ENCODE data around the gene FIG4.

Gene FIG4

DNA sequence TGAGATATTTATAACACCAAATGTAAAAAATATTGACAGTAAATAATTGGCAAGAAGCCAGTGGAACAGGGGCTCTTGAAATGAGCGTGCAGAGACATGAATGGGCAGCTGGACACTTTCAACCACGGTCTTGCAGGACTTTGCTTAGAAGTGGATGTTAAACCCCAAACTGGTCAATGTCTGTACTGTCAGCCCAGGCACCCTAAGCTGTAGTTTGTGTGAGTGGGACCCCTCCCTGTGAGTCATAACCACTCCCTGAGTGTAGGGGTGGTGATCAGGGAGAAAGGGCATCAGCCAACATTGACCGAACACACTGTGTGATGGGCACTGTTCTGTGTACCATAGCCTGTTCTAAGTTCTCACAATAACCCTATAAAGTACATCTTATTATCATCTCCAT, 108.6 kb downstream of the FIG4 start:
- Histone ChIP-seq H3K4me3 (ENCODE audit: low read depth in 1 of 2, low read length in 2 of 2) (no peak overlapping the region), H3K36me3 (ENCODE audit: control insufficient read depth in 1 of 2, insufficient read depth in 2 of 2, low read length in 2 of 2) (peaks cover 8 to 21% of the 10 kb centered on the region in 2 donors), H3K27ac (ENCODE audit: low read length) (no peak overlapping the region), H3K4me1 (ENCODE audit: control insufficient read depth in 1 of 2, insufficient read depth in 2 of 2, low read length in 2 of 2) (no peaks in the 10 kb centered on the region), H3K27me3 (ENCODE audit: low read depth, low read length) (no peaks in the 10 kb centered on the region), H3K9me3 (ENCODE audit: control insufficient read depth in 1 of 2, low read length in 2 of 2) (no peaks in the 10 kb centered on the region)

DNA sequence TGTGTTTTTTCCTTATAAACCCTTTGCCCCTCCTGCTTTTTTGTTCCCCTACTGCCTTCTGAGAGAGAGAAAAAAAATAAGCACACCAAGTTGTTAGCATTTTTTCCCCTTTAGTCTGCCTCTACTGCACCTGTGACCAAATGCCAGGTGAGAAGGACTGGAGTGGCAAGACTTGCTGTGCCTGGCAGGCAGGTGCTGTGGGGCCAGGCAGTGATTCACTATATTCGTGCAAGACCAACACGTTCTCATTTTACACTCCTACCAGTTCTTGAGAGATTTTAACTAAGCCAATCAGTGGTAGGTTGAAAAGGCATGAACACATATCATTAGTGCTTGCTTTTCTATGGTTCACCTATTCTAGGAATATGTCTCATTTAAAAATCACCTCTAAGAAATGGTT, 109.7 kb downstream of the FIG4 start:
- H3K36me3 ChIP-seq (ENCODE audit: control insufficient read depth in 1 of 2, insufficient read depth in 2 of 2, low read length in 2 of 2): peaks cover 8 to 23% of the 10 kb centered on the region in 2 donors
- no peak overlapping the region for H3K4me3 ChIP-seq (ENCODE audit: low read depth in 1 of 2, low read length in 2 of 2)
- no peaks in the 10 kb centered on the region for H3K9me3 ChIP-seq (ENCODE audit: control insufficient read depth in 1 of 2, low read length in 2 of 2)
- no peaks in the 10 kb centered on the region for H3K4me1 ChIP-seq (ENCODE audit: control insufficient read depth in 1 of 2, insufficient read depth in 2 of 2, low read length in 2 of 2)
- no peak overlapping the region for H3K27ac ChIP-seq (ENCODE audit: low read length)
- H3K27me3 ChIP-seq (ENCODE audit: low read depth, low read length): no peaks in the 10 kb centered on the region

DNA sequence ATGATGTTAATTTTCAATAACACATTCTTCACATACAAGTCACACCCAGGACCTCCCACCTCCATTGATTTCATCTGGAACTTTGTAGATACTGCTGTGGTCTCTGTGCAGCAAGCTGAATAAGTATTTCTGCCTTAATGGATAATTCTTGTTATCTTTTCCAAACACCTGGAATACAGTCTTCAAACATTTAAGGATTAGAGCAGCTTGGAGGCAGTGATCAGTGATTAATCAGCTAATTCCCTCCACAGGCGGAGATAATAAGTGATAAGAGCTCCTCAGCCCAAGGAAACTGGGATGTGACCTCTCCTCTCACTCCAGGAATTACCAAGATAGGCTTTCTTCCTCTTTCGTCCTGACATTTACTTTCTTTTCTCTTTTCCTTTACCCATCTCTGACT, 110.7 kb downstream of the FIG4 start:
- H3K36me3 ChIP-seq (ENCODE audit: control insufficient read depth in 1 of 2, insufficient read depth in 2 of 2, low read length in 2 of 2): peaks cover 8 to 21% of the 10 kb centered on the region in 2 donors
- H3K4me1 ChIP-seq (ENCODE audit: control insufficient read depth in 1 of 2, insufficient read depth in 2 of 2, low read length in 2 of 2): no peaks in the 10 kb centered on the region
- no peak overlapping the region for H3K27ac ChIP-seq (ENCODE audit: low read length)
- H3K9me3 ChIP-seq (ENCODE audit: control insufficient read depth in 1 of 2, low read length in 2 of 2): no peaks in the 10 kb centered on the region
- H3K27me3 ChIP-seq (ENCODE audit: low read depth, low read length): no peaks in the 10 kb centered on the region
- no peak overlapping the region for H3K4me3 ChIP-seq (ENCODE audit: low read depth in 1 of 2, low read length in 2 of 2)

DNA sequence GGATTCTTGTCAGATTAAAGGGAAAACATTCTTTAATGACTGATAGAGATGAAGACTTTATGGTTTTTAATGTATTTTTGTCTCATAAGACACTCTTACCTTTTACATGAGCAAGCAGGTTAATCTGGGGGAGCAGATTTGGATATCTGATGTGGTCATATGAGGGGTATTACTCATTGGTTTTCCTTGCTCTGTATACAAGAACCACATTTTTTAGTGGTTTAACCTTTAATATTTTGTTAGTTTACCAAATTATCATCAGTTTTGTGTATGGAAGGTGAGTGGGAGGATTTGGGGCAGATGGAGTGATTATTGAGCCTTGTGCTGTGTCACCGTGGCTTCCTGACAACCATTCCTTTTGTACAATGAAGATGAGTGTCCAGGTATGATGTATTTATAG, 112.9 kb downstream of the FIG4 start:
- H3K27ac ChIP-seq (ENCODE audit: low read length): no peak overlapping the region
- no peaks in the 10 kb centered on the region for H3K9me3 ChIP-seq (ENCODE audit: control insufficient read depth in 1 of 2, low read length in 2 of 2)
- H3K36me3 ChIP-seq (ENCODE audit: control insufficient read depth in 1 of 2, insufficient read depth in 2 of 2, low read length in 2 of 2): peaks cover 8 to 21% of the 10 kb centered on the region in 2 donors
- H3K27me3 ChIP-seq (ENCODE audit: low read depth, low read length): no peaks in the 10 kb centered on the region
- H3K4me3 ChIP-seq (ENCODE audit: low read depth in 1 of 2, low read length in 2 of 2): no peak overlapping the region
- H3K4me1 ChIP-seq (ENCODE audit: control insufficient read depth in 1 of 2, insufficient read depth in 2 of 2, low read length in 2 of 2): no peaks in the 10 kb centered on the region

DNA sequence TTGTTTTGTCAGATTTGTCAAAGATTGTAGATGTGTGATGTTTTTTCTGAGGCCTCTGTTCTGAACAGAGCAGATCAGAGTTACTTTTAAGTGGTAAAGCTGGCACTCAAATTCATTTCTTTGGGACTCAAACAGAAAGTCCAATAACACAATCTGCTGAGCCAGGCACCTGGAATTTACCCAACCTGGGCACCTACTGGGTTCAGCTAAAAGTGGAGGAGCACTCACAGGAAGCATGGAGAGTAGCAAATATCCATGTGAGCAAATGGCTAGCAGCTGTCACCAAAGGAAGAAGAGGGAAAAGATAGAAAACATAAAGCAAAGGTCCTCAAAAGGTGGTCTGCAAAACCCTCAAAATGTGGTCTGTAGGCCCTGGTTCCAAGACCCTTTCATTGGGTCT, 116.8 kb downstream of the FIG4 start:
- Histone ChIP-seq H3K36me3 (ENCODE audit: control insufficient read depth in 1 of 2, insufficient read depth in 2 of 2, low read length in 2 of 2) (peaks cover 0 to 7% of the 10 kb centered on the region in 2 donors), H3K9me3 (ENCODE audit: control insufficient read depth in 1 of 2, low read length in 2 of 2) (no peaks in the 10 kb centered on the region), H3K27ac (ENCODE audit: low read length) (no peak overlapping the region), H3K27me3 (ENCODE audit: low read depth, low read length) (no peaks in the 10 kb centered on the region), H3K4me1 (ENCODE audit: control insufficient read depth in 1 of 2, insufficient read depth in 2 of 2, low read length in 2 of 2) (no peaks in the 10 kb centered on the region), H3K4me3 (ENCODE audit: low read depth in 1 of 2, low read length in 2 of 2) (no peak overlapping the region)

DNA sequence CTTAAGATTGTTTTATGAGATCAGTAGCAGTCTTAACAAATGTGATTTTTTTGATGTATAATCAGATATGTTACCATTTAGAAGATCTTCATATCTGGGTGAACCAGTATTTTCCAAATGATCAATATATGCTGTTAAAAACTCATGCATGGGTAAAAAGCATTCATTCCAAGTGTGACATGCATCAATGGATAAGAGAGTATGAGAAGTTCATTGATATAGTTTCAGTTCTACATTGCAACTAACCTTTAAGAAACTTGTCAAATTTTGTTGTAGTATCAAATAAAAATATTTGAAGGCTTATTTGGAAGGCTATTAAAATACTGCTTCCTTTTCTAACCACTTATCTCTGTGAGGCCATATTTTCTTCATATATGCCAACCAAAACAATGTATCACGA, 117.7 kb downstream of the FIG4 start:
- H3K4me3 ChIP-seq (ENCODE audit: low read depth in 1 of 2, low read length in 2 of 2): no peak overlapping the region
- H3K27ac ChIP-seq (ENCODE audit: low read length): no peak overlapping the region
- H3K4me1 ChIP-seq (ENCODE audit: control insufficient read depth in 1 of 2, insufficient read depth in 2 of 2, low read length in 2 of 2): no peaks in the 10 kb centered on the region
- H3K9me3 ChIP-seq (ENCODE audit: control insufficient read depth in 1 of 2, low read length in 2 of 2): no peaks in the 10 kb centered on the region
- H3K36me3 ChIP-seq (ENCODE audit: control insufficient read depth in 1 of 2, insufficient read depth in 2 of 2, low read length in 2 of 2): peaks cover 0 to 7% of the 10 kb centered on the region in 2 donors
- no peaks in the 10 kb centered on the region for H3K27me3 ChIP-seq (ENCODE audit: low read depth, low read length)

DNA sequence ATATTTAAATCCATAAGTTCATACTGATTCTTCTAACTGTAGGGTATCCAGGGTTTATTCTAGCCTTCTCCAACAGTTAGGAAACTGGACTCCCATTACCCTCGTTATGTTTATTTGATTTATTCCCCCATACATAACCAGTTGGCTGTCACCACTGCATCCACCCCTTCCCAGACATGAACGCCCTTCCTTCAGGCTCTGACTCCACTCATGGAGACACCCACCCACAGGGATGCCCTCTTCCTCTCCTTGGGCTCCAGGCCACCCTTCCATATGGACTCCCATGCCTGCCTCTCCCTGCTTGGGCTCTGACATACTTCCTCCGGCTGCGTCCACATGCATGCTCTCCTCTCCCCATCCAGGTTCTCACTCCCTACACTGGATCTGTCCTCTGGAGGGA, 124.0 kb downstream of the FIG4 start:
- H3K27ac ChIP-seq (ENCODE audit: low read length): no peak overlapping the region
- H3K9me3 ChIP-seq (ENCODE audit: control insufficient read depth in 1 of 2, low read length in 2 of 2): no peaks in the 10 kb centered on the region
- no peaks in the 10 kb centered on the region for H3K36me3 ChIP-seq (ENCODE audit: control insufficient read depth in 1 of 2, insufficient read depth in 2 of 2, low read length in 2 of 2)
- H3K4me3 ChIP-seq (ENCODE audit: low read depth in 1 of 2, low read length in 2 of 2): no peak overlapping the region
- H3K27me3 ChIP-seq (ENCODE audit: low read depth, low read length): no peaks in the 10 kb centered on the region
- no peaks in the 10 kb centered on the region for H3K4me1 ChIP-seq (ENCODE audit: control insufficient read depth in 1 of 2, insufficient read depth in 2 of 2, low read length in 2 of 2)

DNA sequence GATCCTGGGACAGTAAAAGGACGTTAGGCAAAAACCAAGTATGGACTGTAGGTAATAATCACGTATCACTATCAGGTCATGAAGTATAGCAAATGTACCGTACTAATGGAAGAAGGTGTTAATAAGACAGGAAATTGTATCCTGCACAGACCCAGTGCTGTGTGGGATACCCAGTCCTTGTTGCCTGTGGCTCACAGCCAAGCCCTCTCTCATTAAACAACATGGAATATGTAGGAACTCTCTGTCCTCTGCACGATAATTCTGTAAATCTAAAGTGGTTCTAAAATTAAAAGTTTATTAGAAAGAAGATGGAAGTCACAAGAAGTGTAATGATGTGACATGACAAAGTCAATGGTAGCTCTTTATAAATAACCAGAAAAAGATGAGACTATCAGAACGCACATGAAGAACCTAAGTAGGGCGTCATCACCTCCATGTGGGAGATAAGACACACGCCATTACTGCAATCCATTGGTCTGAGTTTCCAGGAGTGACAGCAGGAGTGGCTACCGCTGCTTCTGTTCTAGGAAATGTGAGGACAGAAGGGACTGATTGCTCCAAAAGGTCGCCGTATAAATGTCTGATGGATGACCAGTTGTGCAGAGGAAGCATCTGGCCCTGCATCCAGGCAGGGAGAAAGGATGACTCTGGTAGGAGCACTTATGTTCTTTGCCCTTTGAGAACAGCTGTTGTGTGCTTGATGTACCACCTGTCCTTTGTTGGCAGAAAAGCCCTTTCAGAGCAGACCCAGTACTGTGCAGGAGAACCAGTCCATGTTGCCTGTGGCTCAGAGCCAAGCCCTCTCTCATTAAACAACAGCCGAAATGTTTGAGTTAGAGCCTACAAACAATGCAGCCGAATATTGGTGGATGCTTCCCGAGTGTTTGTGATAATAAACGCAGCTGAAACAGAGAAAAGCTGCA, 125.6 kb downstream of the FIG4 start:
- H3K4me1 ChIP-seq (ENCODE audit: control insufficient read depth in 1 of 2, insufficient read depth in 2 of 2, low read length in 2 of 2): no peaks in the 10 kb centered on the region
- H3K36me3 ChIP-seq (ENCODE audit: control insufficient read depth in 1 of 2, insufficient read depth in 2 of 2, low read length in 2 of 2): no peaks in the 10 kb centered on the region
- no peaks in the 10 kb centered on the region for H3K9me3 ChIP-seq (ENCODE audit: control insufficient read depth in 1 of 2, low read length in 2 of 2)
- no peak overlapping the region for H3K27ac ChIP-seq (ENCODE audit: low read length)
- H3K4me3 ChIP-seq (ENCODE audit: low read depth in 1 of 2, low read length in 2 of 2): no peak overlapping the region
- H3K27me3 ChIP-seq (ENCODE audit: low read depth, low read length): no peaks in the 10 kb centered on the region

DNA sequence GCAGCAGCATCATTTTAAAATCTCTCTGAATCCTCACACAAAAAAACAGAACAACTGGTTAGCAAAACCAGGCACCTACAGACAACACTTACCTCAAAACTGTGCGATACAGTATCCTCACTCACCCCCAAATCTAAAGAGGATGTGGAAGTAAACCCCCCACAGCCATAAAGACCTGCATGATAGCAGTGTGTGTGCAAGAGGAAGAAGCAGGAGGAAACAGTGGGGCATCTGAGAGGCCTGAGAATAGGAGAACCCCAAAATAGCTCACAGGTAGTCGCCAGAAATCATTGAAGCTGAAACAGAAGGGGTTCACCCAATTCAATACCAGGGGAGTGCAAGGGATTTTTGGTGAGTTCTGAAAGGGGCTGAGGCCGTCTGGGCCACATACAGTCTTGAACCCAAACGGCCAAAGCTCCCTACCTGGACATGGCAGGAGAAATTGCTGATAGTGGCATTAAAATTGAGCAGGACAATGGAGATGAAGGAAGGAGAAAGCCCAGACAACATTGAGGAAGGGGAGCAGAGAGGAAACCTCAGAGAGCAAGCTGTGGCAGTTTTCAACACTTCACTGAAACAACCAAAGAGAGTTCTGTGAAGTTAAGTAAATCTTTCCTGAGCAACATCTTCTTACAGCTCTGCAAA, 129.7 kb downstream of the FIG4 start:
- no peak overlapping the region for H3K27ac ChIP-seq (ENCODE audit: low read length)
- H3K36me3 ChIP-seq (ENCODE audit: control insufficient read depth in 1 of 2, insufficient read depth in 2 of 2, low read length in 2 of 2): peaks cover 7 to 13% of the 10 kb centered on the region in 2 donors
- H3K27me3 ChIP-seq (ENCODE audit: low read depth, low read length): no peaks in the 10 kb centered on the region
- no peak overlapping the region for H3K4me3 ChIP-seq (ENCODE audit: low read depth in 1 of 2, low read length in 2 of 2)
- H3K4me1 ChIP-seq (ENCODE audit: control insufficient read depth in 1 of 2, insufficient read depth in 2 of 2, low read length in 2 of 2): no peaks in the 10 kb centered on the region
- H3K9me3 ChIP-seq (ENCODE audit: control insufficient read depth in 1 of 2, low read length in 2 of 2): no peaks in the 10 kb centered on the region

DNA sequence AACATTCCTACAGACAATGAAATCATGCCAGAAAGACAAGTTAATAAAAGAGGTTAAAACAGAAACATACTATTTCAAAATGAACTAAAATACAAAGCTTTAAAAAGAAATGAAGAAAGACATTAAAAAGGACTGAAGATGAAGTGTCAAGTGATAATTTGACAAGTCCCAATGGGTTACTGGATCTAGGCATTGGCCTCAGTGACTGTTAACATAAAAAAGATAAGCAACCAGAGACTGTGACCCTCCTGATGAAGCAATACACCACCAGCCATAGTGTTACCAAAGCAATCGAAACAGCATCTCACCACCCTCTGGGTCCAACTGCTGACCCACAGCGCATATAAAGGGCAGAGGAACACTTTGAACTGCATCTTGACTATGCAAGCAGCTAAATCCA, 130.3 kb downstream of the FIG4 start:
- Histone ChIP-seq H3K4me1 (ENCODE audit: control insufficient read depth in 1 of 2, insufficient read depth in 2 of 2, low read length in 2 of 2) (no peaks in the 10 kb centered on the region), H3K27me3 (ENCODE audit: low read depth, low read length) (no peaks in the 10 kb centered on the region), H3K27ac (ENCODE audit: low read length) (no peak overlapping the region), H3K36me3 (ENCODE audit: control insufficient read depth in 1 of 2, insufficient read depth in 2 of 2, low read length in 2 of 2) (peaks cover 7 to 16% of the 10 kb centered on the region in 2 donors), H3K9me3 (ENCODE audit: control insufficient read depth in 1 of 2, low read length in 2 of 2) (no peaks in the 10 kb centered on the region), H3K4me3 (ENCODE audit: low read depth in 1 of 2, low read length in 2 of 2) (no peak overlapping the region)

DNA sequence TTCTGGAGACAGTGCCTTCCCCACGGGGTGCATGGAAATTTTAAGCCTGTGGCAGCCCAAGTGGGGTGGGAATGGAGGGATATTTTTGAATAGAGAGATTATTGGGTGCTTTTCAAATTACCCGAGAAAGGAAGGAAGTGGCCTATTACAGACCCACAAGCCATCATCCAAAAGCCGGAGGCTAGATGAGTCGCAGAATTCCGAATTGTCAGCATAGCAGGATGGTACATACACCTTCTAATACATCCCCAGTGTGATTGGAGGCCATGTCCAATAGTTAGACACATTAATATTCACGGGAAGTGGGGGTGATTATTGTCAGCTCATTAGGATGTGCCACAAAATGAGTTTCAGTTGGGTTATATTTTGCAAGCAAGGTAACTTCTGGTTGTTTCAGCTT, 133.0 kb downstream of the FIG4 start:
- no peak overlapping the region for H3K27ac ChIP-seq (ENCODE audit: low read length)
- H3K9me3 ChIP-seq (ENCODE audit: control insufficient read depth in 1 of 2, low read length in 2 of 2): no peaks in the 10 kb centered on the region
- peaks cover 7 to 40% of the 10 kb centered on the region in 2 donors for H3K36me3 ChIP-seq (ENCODE audit: control insufficient read depth in 1 of 2, insufficient read depth in 2 of 2, low read length in 2 of 2)
- H3K4me1 ChIP-seq (ENCODE audit: control insufficient read depth in 1 of 2, insufficient read depth in 2 of 2, low read length in 2 of 2): no peaks in the 10 kb centered on the region
- no peaks in the 10 kb centered on the region for H3K27me3 ChIP-seq (ENCODE audit: low read depth, low read length)
- no peak overlapping the region for H3K4me3 ChIP-seq (ENCODE audit: low read depth in 1 of 2, low read length in 2 of 2)

All from muscle layer of duodenum (tissue), 2 donors.